Measurements from ENCODE around the gene ADCY5. TPM values are rescaled to one million over a fixed set of nuclear protein-coding genes. Genes with fewer than 3 reads are reported as not detected.

ADCY5 gene
- total RNA-seq, 1 donor from 2014 or later, result not detected

- no peak for DNase-seq (ENCODE audit: extremely low read depth, low read depth, low spot score)
These were observed 17.8 kb downstream of the ADCY5 start for GRCh38 chr3:123431007-123431657.

- no peak for DNase-seq (ENCODE audit: extremely low read depth, low read depth, low spot score)
These were observed 18.6 kb downstream of the ADCY5 start for GRCh38 chr3:123430266-123430665.

- DNase-seq (ENCODE audit: extremely low read depth, low read depth, low spot score), result no peak
These were observed 19.3 kb downstream of the ADCY5 start for GRCh38 chr3:123429362-123430125.

GRCh38 chr3:123424999-123425712 is 23.7 kb downstream of the ADCY5 start:
- no peak for DNase-seq (ENCODE audit: extremely low read depth, low read depth, low spot score)

- no peak for DNase-seq (ENCODE audit: extremely low read depth, low read depth, low spot score)
These were observed 24.4 kb downstream of the ADCY5 start for GRCh38 chr3:123424321-123424998.

GRCh38 chr3:123423806-123424205 is 25.1 kb downstream of the ADCY5 start:
- no peak for DNase-seq (ENCODE audit: extremely low read depth, low read depth, low spot score)

- DNase-seq (ENCODE audit: extremely low read depth, low read depth, low spot score), result no peak
These were observed 25.9 kb downstream of the ADCY5 start for GRCh38 chr3:123423031-123423430.

DNA sequence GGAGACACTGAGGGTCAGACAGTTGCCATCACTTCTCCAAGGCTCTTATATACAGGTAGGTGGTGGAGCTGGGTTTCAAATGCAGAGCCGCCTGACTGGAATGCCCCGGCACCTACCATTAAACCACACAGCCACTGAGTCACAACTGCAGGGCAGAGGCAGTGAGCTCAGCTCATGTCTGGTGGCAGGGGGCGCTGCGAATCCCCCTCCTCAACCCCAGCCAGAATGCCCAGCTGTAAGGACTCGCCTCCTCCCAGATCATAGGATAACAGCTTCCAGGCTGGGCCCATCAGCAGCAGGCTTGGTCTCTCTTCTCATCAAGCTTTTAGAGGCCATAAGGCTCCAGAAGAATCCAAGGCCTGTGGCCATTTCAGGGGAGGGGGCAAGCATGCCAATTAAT is 26.4 kb downstream of the ADCY5 start:
- no peak for DNase-seq (ENCODE audit: extremely low read depth, low read depth, low spot score)

DNA sequence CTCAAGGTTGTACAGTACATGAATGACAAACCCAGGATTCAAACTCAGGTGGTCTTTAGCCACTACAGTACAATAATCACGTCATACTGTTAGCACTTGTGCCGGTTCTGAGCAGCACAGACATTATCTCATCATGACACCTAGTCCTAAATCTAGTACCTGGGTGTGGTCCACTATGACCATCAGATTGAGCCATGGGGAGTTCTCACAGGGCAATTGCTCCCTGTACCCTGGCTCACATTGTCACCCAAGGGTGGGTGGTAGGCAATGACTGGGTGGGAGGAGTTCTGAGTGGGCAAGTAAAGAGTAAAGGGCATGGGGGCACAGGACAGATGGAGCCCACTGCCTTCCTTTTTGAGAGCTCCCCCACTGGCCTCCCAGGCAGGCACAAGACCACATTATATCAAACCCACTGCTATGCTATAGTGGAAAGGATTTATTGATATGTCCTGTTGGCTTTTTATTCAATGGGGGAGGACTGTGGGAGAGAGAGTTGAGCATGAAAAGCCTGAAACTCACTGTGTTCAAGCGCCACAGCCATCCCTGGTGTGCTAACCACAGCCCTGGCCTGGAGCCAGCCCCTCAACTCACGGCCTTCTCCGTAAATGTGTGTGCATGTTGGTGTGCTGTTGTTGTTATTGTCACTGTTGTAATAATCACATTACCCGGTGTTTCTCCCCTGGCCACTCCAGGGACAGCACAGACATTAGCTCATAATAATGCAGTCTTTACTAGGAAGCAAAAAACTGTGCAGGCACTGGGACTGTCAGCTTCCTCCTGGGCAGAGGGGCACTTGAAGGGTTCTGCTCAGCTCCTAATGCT is 27.3 kb downstream of the ADCY5 start:
- DNase-seq (ENCODE audit: extremely low read depth, low read depth, low spot score), result no peak

GRCh38 chr3:123420416-123420968 is 28.4 kb downstream of the ADCY5 start:
- no peak for DNase-seq (ENCODE audit: extremely low read depth, low read depth, low spot score)

DNA sequence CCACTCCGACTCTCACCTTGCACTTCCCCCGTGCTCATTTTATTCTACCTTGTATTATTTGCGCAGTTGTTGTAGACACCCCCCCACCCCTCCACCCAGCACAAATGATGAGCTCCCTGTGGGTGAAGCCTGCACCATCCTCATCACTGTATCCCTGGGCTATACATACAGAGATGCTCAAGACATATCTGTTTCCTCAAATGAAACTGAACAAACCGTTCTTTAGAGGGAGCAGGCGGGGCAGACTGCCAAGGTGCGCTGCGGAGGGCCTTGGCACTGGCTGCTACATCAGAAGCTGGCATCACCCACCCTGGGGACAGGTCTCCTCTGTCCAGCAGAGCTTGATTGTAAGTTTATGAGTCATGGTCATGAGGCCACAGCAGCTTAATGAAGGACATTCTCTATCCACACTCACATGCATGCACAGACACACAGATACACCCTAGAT is 29.0 kb downstream of the ADCY5 start:
- DNase-seq (ENCODE audit: extremely low read depth, low read depth, low spot score), result no peak

DNA sequence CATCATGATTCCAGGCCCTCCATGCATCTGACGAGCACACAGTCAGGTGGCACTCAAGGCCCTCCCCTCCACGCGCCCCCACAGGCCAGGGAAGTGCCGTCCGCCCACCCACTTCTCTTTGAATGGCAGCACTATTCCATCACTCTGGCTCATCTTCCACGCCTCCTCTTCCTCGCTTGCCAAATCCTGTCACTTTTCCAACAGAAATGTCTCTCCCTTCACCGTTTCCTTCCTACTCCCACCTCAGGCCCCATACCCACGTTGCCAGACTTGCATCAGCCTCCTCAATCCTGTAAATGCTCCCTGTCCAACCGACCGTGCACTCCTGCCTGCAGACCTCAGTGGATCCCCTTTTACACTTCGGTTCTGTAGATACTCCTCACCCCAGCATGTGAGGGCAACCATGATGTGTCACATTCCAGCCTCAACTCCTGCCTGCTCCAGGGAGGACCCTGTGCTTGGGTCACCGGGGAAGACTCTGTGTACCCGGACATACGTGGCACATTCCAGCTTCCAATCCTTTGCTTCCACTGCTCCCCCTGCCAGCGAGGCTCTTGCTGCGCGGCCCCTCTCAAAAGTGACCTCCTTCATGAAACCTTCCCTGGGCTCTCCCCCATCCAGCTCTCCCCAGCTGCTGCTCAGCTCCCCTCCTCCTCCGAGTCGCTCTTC is 29.6 kb downstream of the ADCY5 start:
- DNase-seq (ENCODE audit: extremely low read depth, low read depth, low spot score), result no peak

DNA sequence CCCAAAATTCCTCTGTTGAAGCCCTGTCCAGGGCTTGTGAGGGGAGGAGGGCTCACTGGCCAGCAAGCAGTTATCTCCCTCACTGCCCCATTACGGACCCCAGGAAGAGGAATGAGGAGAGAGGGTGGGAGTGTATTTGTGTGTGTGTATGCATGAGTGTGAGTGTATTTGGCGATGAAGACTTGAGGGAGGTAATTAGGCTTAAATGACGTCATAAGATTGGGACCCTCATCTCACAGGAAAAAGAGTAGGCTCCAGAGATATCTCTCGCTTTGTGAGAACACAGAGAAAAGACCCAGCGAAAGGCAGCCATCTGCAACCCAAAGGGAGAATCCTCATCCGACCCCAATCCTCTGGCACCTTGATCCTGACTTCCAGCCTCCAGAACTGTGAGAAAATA is 32.2 kb downstream of the ADCY5 start:
- DNase-seq (ENCODE audit: extremely low read depth, low read depth, low spot score), result no peak

GRCh38 chr3:123416173-123416572 is 32.7 kb downstream of the ADCY5 start:
- DNase-seq (ENCODE audit: extremely low read depth, low read depth, low spot score), result no peak

DNA sequence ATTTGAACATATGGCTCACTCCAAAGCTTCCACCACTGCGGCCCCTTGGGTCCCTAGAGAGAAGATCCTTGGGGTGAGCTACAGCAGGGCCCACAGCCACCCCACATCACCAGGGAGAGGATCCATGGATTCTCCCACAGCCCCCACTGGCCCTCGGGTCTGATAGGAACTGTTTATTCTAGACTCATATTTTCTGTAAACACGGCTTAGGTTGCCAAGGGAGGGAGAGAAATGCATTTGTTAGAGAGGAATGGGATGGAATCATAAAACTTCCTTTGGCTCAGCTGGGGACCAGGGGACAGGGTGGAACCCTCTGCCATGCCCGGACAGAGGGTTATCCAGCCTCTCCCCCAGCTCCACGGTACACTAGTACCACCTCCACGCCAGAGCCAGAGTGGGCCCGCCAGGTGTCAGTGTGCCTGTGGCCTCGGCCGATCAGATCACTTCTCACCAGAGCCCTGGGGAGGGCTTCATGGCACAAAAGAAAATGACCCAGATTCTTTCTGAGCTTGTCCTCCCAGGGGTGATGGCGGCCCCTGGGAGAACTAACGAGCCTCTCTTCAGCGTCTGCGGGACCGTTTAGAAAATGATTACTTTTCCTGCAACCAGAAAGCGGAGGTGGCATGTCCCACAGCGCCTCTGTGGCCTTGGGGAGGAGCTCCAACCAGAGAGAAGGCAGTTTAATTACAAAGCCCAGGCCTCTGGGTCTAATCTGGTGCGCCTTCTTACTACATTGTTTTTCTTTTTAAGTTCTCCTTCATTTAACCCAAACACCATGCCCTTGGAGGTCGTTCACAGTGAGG is 33.7 kb downstream of the ADCY5 start:
- DNase-seq (ENCODE audit: extremely low read depth, low read depth, low spot score), result no peak

DNA sequence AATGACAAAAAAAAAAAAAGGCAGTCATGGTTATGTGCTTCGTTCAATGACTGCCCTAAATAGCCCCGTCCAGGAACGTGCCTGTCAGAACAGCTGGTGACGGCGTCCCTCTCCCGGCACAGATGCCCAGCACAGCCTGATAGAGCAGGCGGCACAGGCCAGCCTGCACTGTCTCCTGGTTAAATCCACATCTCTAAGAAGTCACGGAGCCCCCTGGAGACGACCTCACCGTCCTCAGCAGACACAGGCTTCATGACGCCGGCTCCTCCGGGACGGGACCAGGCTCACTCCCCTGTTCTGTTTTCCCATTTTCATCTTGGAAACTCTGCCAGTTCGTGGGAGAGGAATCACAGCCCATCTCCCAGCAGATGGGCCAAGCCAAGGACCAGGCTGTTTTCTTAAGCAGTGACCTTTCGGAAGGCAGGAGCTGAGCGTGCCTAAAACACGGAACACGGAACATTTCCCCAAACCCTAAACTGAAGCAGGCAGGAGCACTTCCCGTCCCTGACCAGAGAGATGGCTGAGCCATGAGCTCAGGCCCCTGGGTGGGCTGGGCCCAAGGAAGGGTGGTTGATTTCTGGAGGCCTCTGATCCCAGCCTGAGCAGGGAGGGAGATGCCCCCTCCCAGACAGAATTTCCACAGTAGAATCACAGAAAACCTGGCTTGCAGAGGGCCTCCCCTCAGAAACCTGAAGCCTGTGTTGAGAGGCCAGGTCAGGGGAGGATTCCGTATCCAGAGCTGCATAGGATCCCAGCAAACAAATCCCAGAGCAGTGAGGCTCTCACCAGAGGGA is 35.9 kb downstream of the ADCY5 start:
- DNase-seq (ENCODE audit: extremely low read depth, low read depth, low spot score), result no peak

DNA sequence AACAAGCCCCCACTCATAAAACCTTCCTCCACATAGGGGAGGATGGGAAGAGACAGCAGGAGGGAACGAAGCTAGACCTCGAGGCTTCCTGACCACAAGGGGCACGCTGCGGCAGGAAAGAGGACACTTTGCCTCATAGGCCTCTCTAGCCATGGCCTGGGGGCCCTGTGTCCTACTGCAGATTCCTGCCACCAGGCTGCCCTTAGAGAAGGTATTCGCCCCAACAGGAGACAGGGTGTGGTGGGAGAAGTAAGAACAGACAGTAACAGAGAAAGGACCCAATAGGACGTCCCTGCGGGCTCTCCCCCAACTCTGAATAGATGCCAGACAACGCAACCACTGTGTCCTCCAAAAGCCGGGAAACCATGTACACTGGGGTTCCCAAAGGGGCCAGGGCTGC is 36.8 kb downstream of the ADCY5 start:
- no peak for DNase-seq (ENCODE audit: extremely low read depth, low read depth, low spot score)

Measured in glomerular endothelial cell (primary cell).